ENCODE data around the gene ARID2.

DNA sequence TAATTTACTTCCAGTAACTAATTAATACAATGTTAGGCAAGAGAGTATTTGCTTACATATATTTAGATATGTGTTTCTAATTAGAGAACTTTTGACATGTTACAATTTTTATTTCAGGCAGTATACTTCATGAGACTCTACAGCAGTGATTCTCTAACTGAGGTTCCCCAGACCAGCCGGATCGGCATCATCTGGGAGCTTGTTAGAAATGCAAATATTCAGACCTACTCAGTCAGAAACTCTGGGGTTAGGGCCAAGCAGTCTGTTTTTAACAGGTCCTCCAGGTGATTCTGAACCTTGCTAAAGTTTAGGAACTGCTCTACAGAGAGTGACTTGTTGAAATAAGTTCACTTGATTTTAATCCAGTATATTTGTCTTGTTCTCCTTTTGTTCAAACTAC is 46.5 kb downstream of the ARID2 start:
- TF ChIP-seq REST (IDR thresholded peaks at IDR 0.05; ENCODE audit: insufficient read depth in 1 of 2, low read depth in 2 of 2, low read length in 2 of 2) (no peak), POLR2AphosphoS5 (IDR thresholded peaks at IDR 0.05; ENCODE audit: low read depth, low read length) (no peak), FOXP2 (optimal IDR thresholded peaks at IDR 0.05; ENCODE audit: borderline replicate concordance, extremely low read depth, extremely low read length, insufficient read depth) (no peak), TAF1 (IDR thresholded peaks at IDR 0.05; ENCODE audit: borderline replicate concordance, insufficient read depth, low read length) (no peak), SIN3A (IDR thresholded peaks at IDR 0.05; ENCODE audit: borderline replicate concordance, insufficient read depth, low read length) (no peak)

Data from PFSK-1 (cell line).